ENCODE results near the gene SMAD6. TPM values are rescaled to one million over a fixed set of nuclear protein-coding genes. Genes with fewer than 3 reads are reported as not detected.

SMAD6 gene
- polyA plus RNA-seq, 1 of the 3 experiments (the other 2 are of a cell fraction): 4.5 TPM

- CTCF ChIA-PET: no interaction called here
- POLR2A ChIA-PET: no interaction called here
- no peaks in the 10 kb centered on the region for H3K79me2 ChIP-seq (ENCODE audit: insufficient read depth)
- no peak overlapping the region for H3K9ac ChIP-seq
- WGBS (ENCODE audit: low lambda C conversion rate): 79% methylated on average over 23 of the region's 23 CpGs
- H3K27me3 ChIP-seq (ENCODE audit: insufficient read depth): no peaks in the 10 kb centered on the region
- no peaks in the 10 kb centered on the region for H3K4me1 ChIP-seq (ENCODE audit: control insufficient read depth in 1 of 2, insufficient read depth in 2 of 2, low read depth in 1 of 2, low read length in 1 of 2)
- no peak overlapping the region for H3K4me2 ChIP-seq
- TF ChIP-seq CHD2 (IDR thresholded peaks at IDR 0.05; ENCODE audit: low read length, partially characterized antibody): no peak
- no peak overlapping the region for H3K27ac ChIP-seq (ENCODE audit: low read depth in 2 of 2, low read length in 1 of 2)
- no peaks in the 10 kb centered on the region for H3K9me2 ChIP-seq
- no peaks in the 10 kb centered on the region for H3K36me3 ChIP-seq (replicated peaks in 1 of 2; ENCODE audit: control insufficient read depth in 1 of 2, insufficient read depth in 2 of 2, low read length in 1 of 2)
- no peaks in the 10 kb centered on the region for H3F3A ChIP-seq (replicated peaks; ENCODE audit: insufficient read depth)
- DNase-seq: peak; percentile 50
- no peak overlapping the region for H2AFZ ChIP-seq (ENCODE audit: low read depth)
- H3K4me3 ChIP-seq (ENCODE audit: low read depth in 2 of 2, low read length in 1 of 2): no peak overlapping the region
- H3K9me3 ChIP-seq: no peaks in the 10 kb centered on the region
- no peaks in the 10 kb centered on the region for H4K20me1 ChIP-seq (ENCODE audit: insufficient read depth)
These were observed 31.1 kb upstream of the SMAD6 start for GRCh38 chr15:66670762-66671580.

GRCh38 chr15:66672867-66673266, 29.2 kb upstream of the SMAD6 start:
- Histone ChIP-seq H3K79me2 (ENCODE audit: insufficient read depth) (no peaks in the 10 kb centered on the region), H4K20me1 (ENCODE audit: insufficient read depth) (no peaks in the 10 kb centered on the region), H3K9me3 (no peaks in the 10 kb centered on the region), H3F3A (replicated peaks; ENCODE audit: insufficient read depth) (no peaks in the 10 kb centered on the region), H3K36me3 (replicated peaks in 1 of 2; ENCODE audit: control insufficient read depth in 1 of 2, insufficient read depth in 2 of 2, low read length in 1 of 2) (no peaks in the 10 kb centered on the region), H3K4me2 (no peak overlapping the region), H3K4me1 (ENCODE audit: control insufficient read depth in 1 of 2, insufficient read depth in 2 of 2, low read depth in 1 of 2, low read length in 1 of 2) (no peaks in the 10 kb centered on the region), H3K9me2 (no peaks in the 10 kb centered on the region), H3K27ac (ENCODE audit: low read depth in 2 of 2, low read length in 1 of 2) (no peak overlapping the region), H3K27me3 (ENCODE audit: insufficient read depth) (no peaks in the 10 kb centered on the region), H3K9ac (no peak overlapping the region), H3K4me3 (ENCODE audit: low read depth in 2 of 2, low read length in 1 of 2) (no peak overlapping the region), H2AFZ (ENCODE audit: low read depth) (no peak overlapping the region)
- TF ChIP-seq EP300 (IDR thresholded peaks at IDR 0.05; ENCODE audit: borderline replicate concordance in 1 of 2, low read depth in 1 of 2, low read length in 1 of 2): no peak
- no peak for TF ChIP-seq NRF1 (IDR thresholded peaks at IDR 0.05; ENCODE audit: low read depth, low read length)
- TF ChIP-seq SIN3A (IDR thresholded peaks at IDR 0.05; ENCODE audit: borderline replicate concordance, low read depth, low read length): no peak
- no peak for TF ChIP-seq MXI1 (IDR thresholded peaks at IDR 0.05; ENCODE audit: low read depth, low read length)
- 62% methylated on average over 5 of the region's 5 CpGs for WGBS (ENCODE audit: low lambda C conversion rate)
- ChIA-PET CTCF (interaction anchor here (0.7 to 1.4 kb wide), 2 partner anchors 42 to 54 kb away, joined by 3 to 5 read pairs; no protein-coding TSS in a partner anchor), POLR2A (no interaction called here)
- no peak for DNase-seq

GRCh38 chr15:66673410-66674322, 28.4 kb upstream of the SMAD6 start:
- Histone ChIP-seq H3K27me3 (ENCODE audit: insufficient read depth) (no peaks in the 10 kb centered on the region), H3K27ac (ENCODE audit: low read depth in 2 of 2, low read length in 1 of 2) (no peak overlapping the region), H3K9me3 (no peaks in the 10 kb centered on the region), H3F3A (replicated peaks; ENCODE audit: insufficient read depth) (no peaks in the 10 kb centered on the region), H3K4me2 (no peak overlapping the region), H3K4me1 (ENCODE audit: control insufficient read depth in 1 of 2, insufficient read depth in 2 of 2, low read depth in 1 of 2, low read length in 1 of 2) (peaks cover 0 to 3% of the 10 kb centered on the region in 2 experiments; a peak in 1 of 4 replicates), H3K79me2 (ENCODE audit: insufficient read depth) (no peaks in the 10 kb centered on the region), H3K4me3 (ENCODE audit: low read depth in 2 of 2, low read length in 1 of 2) (no peak overlapping the region), H3K9me2 (no peaks in the 10 kb centered on the region), H3K9ac (no peak overlapping the region), H4K20me1 (ENCODE audit: insufficient read depth) (no peaks in the 10 kb centered on the region), H2AFZ (ENCODE audit: low read depth) (no peak overlapping the region), H3K36me3 (replicated peaks in 1 of 2; ENCODE audit: control insufficient read depth in 1 of 2, insufficient read depth in 2 of 2, low read length in 1 of 2) (no peaks in the 10 kb centered on the region)
- TF ChIP-seq RFX5 (IDR thresholded peaks at IDR 0.05; ENCODE audit: low read length) (no peak), FOXM1 (IDR thresholded peaks at IDR 0.05; ENCODE audit: low read depth) (no peak)
- CTCF ChIA-PET: interaction anchor here (0.7 to 1.4 kb wide), 2 partner anchors 38 to 55 kb away, joined by 3 to 5 read pairs; no protein-coding TSS in a partner anchor
- POLR2A ChIA-PET: no interaction called here
- 87% methylated on average over 24 of the region's 27 CpGs for WGBS (ENCODE audit: low lambda C conversion rate)
- DNase-seq: no peak

Measured in SK-N-SH (cell line).